ENCODE results near the gene PLXNA4. TPM values are rescaled to one million over a fixed set of nuclear protein-coding genes. Genes with fewer than 3 reads are reported as not detected.

The PLXNA4 gene
- total and polyA plus RNA-seq, 2 experiments from 2014 or later, result 0.08 to 0.80 TPM

DNA sequence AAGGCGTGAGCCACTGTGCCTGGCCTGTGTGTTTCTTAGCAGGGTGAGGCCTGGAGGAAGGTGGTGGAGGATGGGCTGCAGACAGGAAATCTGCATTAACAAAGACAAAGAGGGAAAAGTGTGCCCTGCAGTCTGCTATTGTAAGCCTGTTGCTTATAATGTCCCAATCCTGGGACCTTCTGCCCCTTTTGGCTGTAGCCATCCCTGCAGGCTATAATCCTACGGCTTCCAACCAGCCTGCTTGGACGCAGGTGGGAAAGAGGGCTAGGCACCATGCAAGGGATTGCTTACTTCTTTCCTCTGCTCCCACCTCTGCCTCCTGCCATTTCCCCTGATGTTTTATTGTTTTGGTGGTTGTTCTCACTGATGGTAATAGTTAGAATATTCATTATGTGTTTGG lies 434.3 kb downstream of the PLXNA4 start (continued):
- TF ChIP-seq JUNB (IDR thresholded peaks at IDR 0.05; ENCODE audit: unreplicated experiment), result no peak
- TF ChIP-seq ZNF114 (CRISPR knock-in tag; IDR thresholded peaks at IDR 0.05), result no peak
- no peak for TF ChIP-seq EZH2 (IDR thresholded peaks at IDR 0.05; ENCODE audit: low read depth, unreplicated experiment)
- TF ChIP-seq, protein P1, sequence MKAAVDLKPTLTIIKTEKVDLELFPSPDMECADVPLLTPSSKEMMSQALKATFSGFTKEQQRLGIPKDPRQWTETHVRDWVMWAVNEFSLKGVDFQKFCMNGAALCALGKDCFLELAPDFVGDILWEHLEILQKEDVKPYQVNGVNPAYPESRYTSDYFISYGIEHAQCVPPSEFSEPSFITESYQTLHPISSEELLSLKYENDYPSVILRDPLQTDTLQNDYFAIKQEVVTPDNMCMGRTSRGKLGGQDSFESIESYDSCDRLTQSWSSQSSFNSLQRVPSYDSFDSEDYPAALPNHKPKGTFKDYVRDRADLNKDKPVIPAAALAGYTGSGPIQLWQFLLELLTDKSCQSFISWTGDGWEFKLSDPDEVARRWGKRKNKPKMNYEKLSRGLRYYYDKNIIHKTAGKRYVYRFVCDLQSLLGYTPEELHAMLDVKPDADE (IDR thresholded peaks at IDR 0.05), result no peak
- no peak for TF ChIP-seq EZH2phosphoT487 (IDR thresholded peaks at IDR 0.05; ENCODE audit: unreplicated experiment)
- TF ChIP-seq ZNF331 (CRISPR knock-in tag; IDR thresholded peaks at IDR 0.05; ENCODE audit: low read depth), result no peak
- TF ChIP-seq CREB1 (CRISPR knock-in tag; IDR thresholded peaks at IDR 0.05; ENCODE audit: low read depth), result no peak

DNA sequence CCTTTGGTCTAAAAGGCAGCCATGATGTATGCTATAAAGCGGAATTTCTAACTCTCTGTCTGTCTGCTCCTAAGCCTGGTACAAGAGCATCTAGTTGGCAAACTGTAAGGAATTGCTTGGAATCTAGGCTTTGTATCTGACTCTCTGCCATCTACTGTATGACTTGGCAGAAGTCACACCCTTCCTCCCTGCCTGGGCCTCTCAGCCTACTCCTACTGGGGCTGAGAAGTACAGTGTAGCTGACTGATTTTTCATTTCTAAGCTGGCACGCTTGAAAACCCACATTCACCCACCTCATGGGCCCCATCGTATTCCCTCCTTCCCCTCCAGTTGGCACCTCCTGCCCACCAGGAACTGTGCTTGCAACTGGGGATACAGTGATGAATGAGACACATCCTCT lies 435.2 kb downstream of the PLXNA4 start:
- ATAC-seq (no peak), DNase-seq (ENCODE audit: low spot score) (no peak)
- H3K4me1 Mint-ChIP-seq, result peaks cover 26% of the 10 kb centered on the region
- Histone ChIP-seq H3K79me2 (replicated peaks; ENCODE audit: insufficient read depth) (no peaks in the 10 kb centered on the region), H3K9me2 (ENCODE audit: insufficient read depth) (0 out of 2 replicates have a peak, but pooled peaks cover 4% of the 10 kb centered on the region), H4K20me1 (replicated peaks; ENCODE audit: insufficient read depth) (no peaks in the 10 kb centered on the region), H3K27me3 (ENCODE audit: insufficient read depth) (no peaks in the 10 kb centered on the region), H3K4me2 (no peak overlapping the region), H3F3A (replicated peaks; ENCODE audit: low read depth) (no peaks in the 10 kb centered on the region), H3K36me3 (ENCODE audit: insufficient read depth) (no peaks in the 10 kb centered on the region), H3K4me3 (no peak overlapping the region), H3K27ac (ENCODE audit: low read depth) (no peak overlapping the region), H2AFZ (no peak overlapping the region), H3K4me1 (ENCODE audit: insufficient read depth) (peaks cover 13% of the 10 kb centered on the region)
- H3K27me3 Mint-ChIP-seq (ENCODE audit: insufficient read depth, low read depth, poor library complexity), result peaks cover 5% of the 10 kb centered on the region
- no peak for TF ChIP-seq ZNF114 (CRISPR knock-in tag; IDR thresholded peaks at IDR 0.05)
- TF ChIP-seq, protein P2, sequence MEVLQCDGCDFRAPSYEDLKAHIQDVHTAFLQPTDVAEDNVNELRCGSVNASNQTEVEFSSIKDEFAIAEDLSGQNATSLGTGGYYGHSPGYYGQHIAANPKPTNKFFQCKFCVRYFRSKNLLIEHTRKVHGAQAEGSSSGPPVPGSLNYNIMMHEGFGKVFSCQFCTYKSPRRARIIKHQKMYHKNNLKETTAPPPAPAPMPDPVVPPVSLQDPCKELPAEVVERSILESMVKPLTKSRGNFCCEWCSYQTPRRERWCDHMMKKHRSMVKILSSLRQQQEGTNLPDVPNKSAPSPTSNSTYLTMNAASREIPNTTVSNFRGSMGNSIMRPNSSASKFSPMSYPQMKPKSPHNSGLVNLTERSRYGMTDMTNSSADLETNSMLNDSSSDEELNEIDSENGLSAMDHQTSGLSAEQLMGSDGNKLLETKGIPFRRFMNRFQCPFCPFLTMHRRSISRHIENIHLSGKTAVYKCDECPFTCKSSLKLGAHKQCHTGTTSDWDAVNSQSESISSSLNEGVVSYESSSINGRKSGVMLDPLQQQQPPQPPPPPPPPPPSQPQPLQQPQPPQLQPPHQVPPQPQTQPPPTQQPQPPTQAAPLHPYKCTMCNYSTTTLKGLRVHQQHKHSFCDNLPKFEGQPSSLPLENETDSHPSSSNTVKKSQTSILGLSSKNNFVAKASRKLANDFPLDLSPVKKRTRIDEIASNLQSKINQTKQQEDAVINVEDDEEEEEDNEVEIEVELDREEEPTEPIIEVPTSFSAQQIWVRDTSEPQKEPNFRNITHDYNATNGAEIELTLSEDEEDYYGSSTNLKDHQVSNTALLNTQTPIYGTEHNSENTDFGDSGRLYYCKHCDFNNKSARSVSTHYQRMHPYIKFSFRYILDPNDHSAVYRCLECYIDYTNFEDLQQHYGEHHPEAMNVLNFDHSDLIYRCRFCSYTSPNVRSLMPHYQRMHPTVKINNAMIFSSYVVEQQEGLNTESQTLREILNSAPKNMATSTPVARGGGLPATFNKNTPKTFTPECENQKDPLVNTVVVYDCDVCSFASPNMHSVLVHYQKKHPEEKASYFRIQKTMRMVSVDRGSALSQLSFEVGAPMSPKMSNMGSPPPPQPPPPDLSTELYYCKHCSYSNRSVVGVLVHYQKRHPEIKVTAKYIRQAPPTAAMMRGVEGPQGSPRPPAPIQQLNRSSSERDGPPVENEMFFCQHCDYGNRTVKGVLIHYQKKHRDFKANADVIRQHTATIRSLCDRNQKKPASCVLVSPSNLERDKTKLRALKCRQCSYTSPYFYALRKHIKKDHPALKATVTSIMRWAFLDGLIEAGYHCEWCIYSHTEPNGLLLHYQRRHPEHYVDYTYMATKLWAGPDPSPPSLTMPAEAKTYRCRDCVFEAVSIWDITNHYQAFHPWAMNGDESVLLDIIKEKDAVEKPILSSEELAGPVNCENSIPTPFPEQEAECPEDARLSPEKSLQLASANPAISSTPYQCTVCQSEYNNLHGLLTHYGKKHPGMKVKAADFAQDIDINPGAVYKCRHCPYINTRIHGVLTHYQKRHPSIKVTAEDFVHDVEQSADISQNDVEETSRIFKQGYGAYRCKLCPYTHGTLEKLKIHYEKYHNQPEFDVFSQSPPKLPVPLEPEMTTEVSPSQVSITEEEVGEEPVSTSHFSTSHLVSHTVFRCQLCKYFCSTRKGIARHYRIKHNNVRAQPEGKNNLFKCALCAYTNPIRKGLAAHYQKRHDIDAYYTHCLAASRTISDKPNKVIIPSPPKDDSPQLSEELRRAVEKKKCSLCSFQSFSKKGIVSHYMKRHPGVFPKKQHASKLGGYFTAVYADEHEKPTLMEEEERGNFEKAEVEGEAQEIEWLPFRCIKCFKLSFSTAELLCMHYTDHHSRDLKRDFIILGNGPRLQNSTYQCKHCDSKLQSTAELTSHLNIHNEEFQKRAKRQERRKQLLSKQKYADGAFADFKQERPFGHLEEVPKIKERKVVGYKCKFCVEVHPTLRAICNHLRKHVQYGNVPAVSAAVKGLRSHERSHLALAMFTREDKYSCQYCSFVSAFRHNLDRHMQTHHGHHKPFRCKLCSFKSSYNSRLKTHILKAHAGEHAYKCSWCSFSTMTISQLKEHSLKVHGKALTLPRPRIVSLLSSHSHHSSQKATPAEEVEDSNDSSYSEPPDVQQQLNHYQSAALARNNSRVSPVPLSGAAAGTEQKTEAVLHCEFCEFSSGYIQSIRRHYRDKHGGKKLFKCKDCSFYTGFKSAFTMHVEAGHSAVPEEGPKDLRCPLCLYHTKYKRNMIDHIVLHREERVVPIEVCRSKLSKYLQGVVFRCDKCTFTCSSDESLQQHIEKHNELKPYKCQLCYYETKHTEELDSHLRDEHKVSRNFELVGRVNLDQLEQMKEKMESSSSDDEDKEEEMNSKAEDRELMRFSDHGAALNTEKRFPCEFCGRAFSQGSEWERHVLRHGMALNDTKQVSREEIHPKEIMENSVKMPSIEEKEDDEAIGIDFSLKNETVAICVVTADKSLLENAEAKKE (CRISPR knock-in tag; IDR thresholded peaks at IDR 0.05), result no peak
- no peak for TF ChIP-seq EZH2 (IDR thresholded peaks at IDR 0.05; ENCODE audit: low read depth, unreplicated experiment)
- TF ChIP-seq NANOG (IDR thresholded peaks at IDR 0.05; ENCODE audit: borderline replicate concordance), result no peak
- TF ChIP-seq STAT1 (IDR thresholded peaks at IDR 0.05; ENCODE audit: unreplicated experiment), result no peak
- H3K9me3 Mint-ChIP-seq, result no peaks in the 10 kb centered on the region
- H3K36me3 Mint-ChIP-seq (ENCODE audit: low read depth), result no peaks in the 10 kb centered on the region
- no peak overlapping the region for H3K4me3 Mint-ChIP-seq
- H3K27ac Mint-ChIP-seq, result no peak overlapping the region

All from GM23338 (cell line).